MCF 10A (cell line): Measurements from ENCODE around the gene MAP3K3. TPM values are rescaled to one million over a fixed set of nuclear protein-coding genes. Genes with fewer than 3 reads are reported as not detected.

ENCODE experiments used
- BruUV-seq: library from RNA; stranded (reverse); fragments of 400-500 nt; replicated peaks from 2 replicates; lab custom pipeline; 2021; lab: Mats Ljungman, UMichigan
- CTCF ChIA-PET: fragments of 300-600 bp; sonication (Branson Sonifier 250); formaldehyde crosslinking; extraction: SDS; loops from one replicate; lab custom pipeline; 2021; ENCODE audit warnings: antibody characterized with exemption, inconsistent platforms; lab: Yijun Ruan, JAX
- POLR2A ChIA-PET: fragments of 300-600, 350-650 bp; sonication (Branson Sonifier 250); formaldehyde crosslinking; extraction: SDS; loops from one replicate; lab custom pipeline; 2020; ENCODE audit warnings: antibody characterized with exemption, inconsistent platforms; lab: Yijun Ruan, JAX
- DNase-seq: peaks from one replicate; pipeline ENCODE4 v3.0.0-alpha.2; 2018; ENCODE audit not compliant: unreplicated experiment
- H3K27ac Mint-ChIP-seq: one replicate; pipeline ENCODE4 v1.8.0; 2022; ENCODE audit warnings: mild to moderate bottlenecking, low read depth, mixed read lengths; ENCODE audit not compliant: unreplicated experiment
- H3K27me3 Mint-ChIP-seq: one replicate; pipeline ENCODE4 v1.8.0; 2022; ENCODE audit warnings: mixed read lengths; ENCODE audit not compliant: insufficient read depth, unreplicated experiment
- H3K36me3 Mint-ChIP-seq: one replicate; pipeline ENCODE4 v1.8.0; 2022; ENCODE audit warnings: mild to moderate bottlenecking, moderate library complexity, mixed read lengths; ENCODE audit not compliant: insufficient read depth, unreplicated experiment
- H3K4me1 Mint-ChIP-seq: one replicate; pipeline ENCODE4 v1.8.0; 2022; ENCODE audit warnings: mixed read lengths; ENCODE audit not compliant: insufficient read depth, unreplicated experiment
- H3K4me3 Mint-ChIP-seq: one replicate; pipeline ENCODE4 v1.8.0; 2022; ENCODE audit warnings: mild to moderate bottlenecking, moderate library complexity, mixed read lengths; ENCODE audit not compliant: unreplicated experiment
- H3K9me3 Mint-ChIP-seq: one replicate; pipeline ENCODE4 v1.8.0; 2022; ENCODE audit warnings: mixed read lengths; ENCODE audit not compliant: unreplicated experiment
- intact Hi-C: fragments of 100-400 bp; cut with micrococcal nuclease; formaldehyde crosslinking; loops from 2 replicates; pipeline ENCODE4 v1.14.1; 2022
- total RNA-seq: library from RNA; stranded (reverse); gene quantifications from 2 replicates; pipeline ENCODE4 v1.2.3, GENCODE V29; 2022
- TF ChIP-seq, protein P1 (sequence below): fragments of 200-600 bp; IDR thresholded peaks from one replicate; pipeline ENCODE4 v1.8.0; 2022; ENCODE audit warnings: antibody characterized with exemption, mild to moderate bottlenecking; ENCODE audit not compliant: unreplicated experiment

The MAP3K3 gene
- total RNA-seq, 1 experiment from 2014 or later: 12.8 TPM

DNA sequence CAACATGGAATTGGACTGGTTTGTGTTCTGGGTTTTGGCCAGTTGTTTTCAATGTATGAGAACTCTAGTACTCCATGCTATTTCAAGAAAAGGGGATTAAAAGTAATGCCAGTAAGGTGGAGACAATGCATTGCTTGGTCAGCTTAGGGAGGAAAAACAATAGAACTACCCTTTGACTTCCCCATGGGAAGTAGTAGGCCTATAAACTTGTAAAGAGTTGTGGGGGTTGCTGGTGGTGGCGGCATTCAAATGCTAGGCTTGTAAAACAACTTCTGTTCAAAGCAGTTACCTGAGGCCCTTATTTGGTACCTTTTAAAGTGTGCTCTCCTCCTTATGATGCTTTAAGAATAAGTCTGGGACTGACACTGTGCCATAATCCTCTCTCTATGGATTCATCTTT lies 9.4 kb downstream of the MAP3K3 start:
- TF ChIP-seq, protein P1, sequence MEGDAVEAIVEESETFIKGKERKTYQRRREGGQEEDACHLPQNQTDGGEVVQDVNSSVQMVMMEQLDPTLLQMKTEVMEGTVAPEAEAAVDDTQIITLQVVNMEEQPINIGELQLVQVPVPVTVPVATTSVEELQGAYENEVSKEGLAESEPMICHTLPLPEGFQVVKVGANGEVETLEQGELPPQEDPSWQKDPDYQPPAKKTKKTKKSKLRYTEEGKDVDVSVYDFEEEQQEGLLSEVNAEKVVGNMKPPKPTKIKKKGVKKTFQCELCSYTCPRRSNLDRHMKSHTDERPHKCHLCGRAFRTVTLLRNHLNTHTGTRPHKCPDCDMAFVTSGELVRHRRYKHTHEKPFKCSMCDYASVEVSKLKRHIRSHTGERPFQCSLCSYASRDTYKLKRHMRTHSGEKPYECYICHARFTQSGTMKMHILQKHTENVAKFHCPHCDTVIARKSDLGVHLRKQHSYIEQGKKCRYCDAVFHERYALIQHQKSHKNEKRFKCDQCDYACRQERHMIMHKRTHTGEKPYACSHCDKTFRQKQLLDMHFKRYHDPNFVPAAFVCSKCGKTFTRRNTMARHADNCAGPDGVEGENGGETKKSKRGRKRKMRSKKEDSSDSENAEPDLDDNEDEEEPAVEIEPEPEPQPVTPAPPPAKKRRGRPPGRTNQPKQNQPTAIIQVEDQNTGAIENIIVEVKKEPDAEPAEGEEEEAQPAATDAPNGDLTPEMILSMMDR: no peak
- no peak overlapping the region for H3K27ac Mint-ChIP-seq
- H3K9me3 Mint-ChIP-seq: no peaks in the 10 kb centered on the region
- no TSS peak for BruUV-seq
- H3K4me1 Mint-ChIP-seq: peaks cover 3% of the 10 kb centered on the region
- POLR2A ChIA-PET: no interaction called here
- CTCF ChIA-PET: no interaction called here
- DNase-seq: no peak
- no peak overlapping the region for H3K4me3 Mint-ChIP-seq
- intact Hi-C loops: no loop called here
- H3K36me3 Mint-ChIP-seq: peaks cover 23% of the 10 kb centered on the region
- H3K27me3 Mint-ChIP-seq: no peaks in the 10 kb centered on the region

- POLR2A ChIA-PET: interaction anchor here (0.6 to 1.3 kb wide), 5 partner anchors 10 to 209 kb away, joined by 3 to 5 read pairs (median 3); no protein-coding TSS in a partner anchor
- H3K27ac Mint-ChIP-seq: no peak overlapping the region
Observed at GRCh38 chr17:63633742-63634141, 11.5 kb downstream of the MAP3K3 start.

DNA sequence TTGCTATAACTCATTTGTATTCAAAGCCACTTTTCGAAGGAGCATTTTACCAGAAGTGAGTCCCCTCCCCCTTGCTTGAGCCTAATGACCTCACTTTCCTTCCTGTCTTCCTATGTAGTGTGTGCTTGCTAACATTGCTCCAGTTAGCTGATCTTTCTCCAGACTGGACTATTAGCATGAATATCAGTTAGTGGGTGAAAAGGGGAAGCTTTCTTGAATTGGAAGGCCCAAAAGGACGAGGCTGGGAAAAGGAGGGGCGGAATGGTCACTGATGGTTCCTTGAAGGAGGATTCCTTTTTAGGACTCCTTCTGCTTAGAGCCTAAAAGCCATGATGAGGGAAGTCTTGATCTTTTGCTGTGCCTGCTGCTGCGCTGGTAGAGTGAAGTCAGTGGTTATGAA lies 11.9 kb downstream of the MAP3K3 start:
- TF ChIP-seq, protein P1: no peak
- H3K27me3 Mint-ChIP-seq: no peaks in the 10 kb centered on the region
- peaks cover 38% of the 10 kb centered on the region for H3K36me3 Mint-ChIP-seq
- no peaks in the 10 kb centered on the region for H3K9me3 Mint-ChIP-seq
- CTCF ChIA-PET: interaction anchor here (0.7 to 2.3 kb wide), 2 partner anchors 22 to 23 kb away, joined by 3 to 12 read pairs; no protein-coding TSS in a partner anchor
- H3K4me3 Mint-ChIP-seq: no peak overlapping the region
- H3K27ac Mint-ChIP-seq: no peak overlapping the region
- no TSS peak for BruUV-seq
- H3K4me1 Mint-ChIP-seq: no peaks in the 10 kb centered on the region
- no peak for DNase-seq
- intact Hi-C loops: no loop called here
- POLR2A ChIA-PET: interaction anchor here (1.0 to 1.3 kb wide), 3 partner anchors 9 to 27 kb away, joined by 3 to 5 read pairs (median 4); no protein-coding TSS in a partner anchor

More at GRCh38 chr17:63633742-63634141, 11.5 kb downstream of the MAP3K3 start:
- H3K9me3 Mint-ChIP-seq: no peaks in the 10 kb centered on the region
- no peak overlapping the region for H3K4me3 Mint-ChIP-seq
- no peaks in the 10 kb centered on the region for H3K27me3 Mint-ChIP-seq
- intact Hi-C loops: no loop called here
- CTCF ChIA-PET: interaction anchor here (0.6 to 2.3 kb wide), 5 partner anchors 10 to 23 kb away, joined by 3 to 12 read pairs (median 5); partner anchors contain the start of gene MAP3K3
- DNase-seq: no peak
- peaks cover 33% of the 10 kb centered on the region for H3K36me3 Mint-ChIP-seq
- TF ChIP-seq, protein P1: no peak
- no peaks in the 10 kb centered on the region for H3K4me1 Mint-ChIP-seq
- BruUV-seq: no TSS peak

GRCh38 chr17:63634816-63635215 lies 12.6 kb downstream of the MAP3K3 start:
- BruUV-seq: no TSS peak
- POLR2A ChIA-PET: interaction anchor here (0.6 to 2.3 kb wide), 3 partner anchors 12 to 200 kb away, joined by 3 to 8 read pairs (median 4); no protein-coding TSS in a partner anchor
- intact Hi-C loops: no loop called here
- TF ChIP-seq, protein P1: no peak
- no peaks in the 10 kb centered on the region for H3K9me3 Mint-ChIP-seq
- no peak overlapping the region for H3K4me3 Mint-ChIP-seq
- peaks cover 41% of the 10 kb centered on the region for H3K36me3 Mint-ChIP-seq
- no peaks in the 10 kb centered on the region for H3K4me1 Mint-ChIP-seq
- no peak overlapping the region for H3K27ac Mint-ChIP-seq
- no peaks in the 10 kb centered on the region for H3K27me3 Mint-ChIP-seq
- CTCF ChIA-PET: interaction anchor here (0.6 to 2.3 kb wide), 2 partner anchors 23 kb away, joined by 3 to 12 read pairs; no protein-coding TSS in a partner anchor
- DNase-seq: no peak
